ENCODE measurements around the gene PGPEP1. TPM values are rescaled to one million over a fixed set of nuclear protein-coding genes. Genes with fewer than 3 reads are reported as not detected.

Gene PGPEP1
- total and polyA plus RNA-seq, 8 donors, result 16.1 to 39.5 (median 20.7) TPM

GRCh38 chr19:18384775-18385174 is 44.4 kb downstream of the PGPEP1 start:
- H3K9me3 ChIP-seq, result no peaks in the 10 kb centered on the region
- H3K27me3 ChIP-seq, result no peaks in the 10 kb centered on the region
- peaks cover 0 to 17% of the 10 kb centered on the region in 2 donors for H3K36me3 ChIP-seq
- H3K27ac ChIP-seq, result no peak overlapping the region
- H3K4me1 ChIP-seq, result peaks cover 16 to 65% of the 10 kb centered on the region in 2 donors
- H3K4me3 ChIP-seq, result no peak overlapping the region
- DNase-seq (no peak), ATAC-seq (no peak)
- no peak for TF ChIP-seq CTCF (IDR thresholded peaks at IDR 0.05)
- intact Hi-C loops (cut with DNase I), result no loop called here

- H3K4me1 ChIP-seq, result peaks cover 12 to 65% of the 10 kb centered on the region in 2 donors
- H3K27ac ChIP-seq, result peak overlapping the region; percentile 2 to 80
- intact Hi-C loops (cut with DNase I), result no loop called here
- TF ChIP-seq CTCF (IDR thresholded peaks at IDR 0.05), result no peak
- no peaks in the 10 kb centered on the region for H3K9me3 ChIP-seq
- no peaks in the 10 kb centered on the region for H3K27me3 ChIP-seq
- ATAC-seq (no peak), DNase-seq (no peak)
- H3K4me3 ChIP-seq, result no peak overlapping the region
- peaks cover 0 to 22% of the 10 kb centered on the region in 2 donors for H3K36me3 ChIP-seq
Observed at GRCh38 chr19:18385359-18385674, 44.9 kb downstream of the PGPEP1 start.

GRCh38 chr19:18385675-18386542 is 45.5 kb downstream of the PGPEP1 start, which contains the start of gene GDF15:
TSS of gene GDF15 (plus strand) at chr19:18386158. CDS start at chr19:18386190, 32 bp downstream.
- Histone ChIP-seq H3K4me3 (peak within 1 kb of the TSS; percentile 33 to 43), H3K36me3 (peaks cover 0 to 28% of the 10 kb centered on the region in 2 donors), H3K27me3 (no peaks in the 10 kb centered on the region), H3K9me3 (no peaks in the 10 kb centered on the region), H3K27ac (peak within 1 kb of the TSS; percentile 2 to 80), H3K4me1 (peaks cover 12 to 65% of the 10 kb centered on the region in 2 donors)
- intact Hi-C loops (cut with DNase I), result no loop called here
- peak; percentile 77 for ATAC-seq
- TF ChIP-seq CTCF (IDR thresholded peaks at IDR 0.05), result peak; percentile 36 to 64
- DNase-seq, result peak in 3 of 4 donors; percentile 70 to 91 (median 91)

- no peak for TF ChIP-seq CTCF (IDR thresholded peaks at IDR 0.05)
- H3K4me1 ChIP-seq, result peaks cover 12 to 68% of the 10 kb centered on the region in 2 donors
- DNase-seq (no peak), ATAC-seq (peak; percentile 5)
- H3K27ac ChIP-seq, result peak overlapping the region in 1 of 2 donors; percentile 80
- peaks cover 0 to 36% of the 10 kb centered on the region in 2 donors for H3K36me3 ChIP-seq
- peak overlapping the region; percentile 33 to 43 for H3K4me3 ChIP-seq
- intact Hi-C loops (cut with DNase I), result no loop called here
- no peaks in the 10 kb centered on the region for H3K9me3 ChIP-seq
- H3K27me3 ChIP-seq, result no peaks in the 10 kb centered on the region
Observed at GRCh38 chr19:18386543-18387271, 46.3 kb downstream of the PGPEP1 start.
